Left ventricle myocardium inferior (tissue), 1 donor: ENCODE results near the gene F7. TPM values are rescaled to one million over a fixed set of nuclear protein-coding genes. Genes with fewer than 3 reads are reported as not detected.
A peak's percentile ranks its signal among the peaks of the same experiment; 100 is the strongest.

Source experiments
- DNase-seq: peaks from one replicate; pipeline ENCODE4 v3.0.0-alpha.2; 2020
- H3K27ac ChIP-seq: fragments of 200-600 bp; replicated peaks from 2 replicates; pipeline ENCODE4 v1.8.0; 2021
- H3K27me3 ChIP-seq: fragments of 200-600 bp; 2 replicates; pipeline ENCODE4 v1.8.0; 2021; ENCODE audit warnings: low read depth
- H3K36me3 ChIP-seq: fragments of 200-600 bp; 2 replicates; pipeline ENCODE4 v1.8.0; 2021
- H3K4me1 ChIP-seq: fragments of 200-600 bp; 2 replicates; pipeline ENCODE4 v1.8.0; 2021
- H3K4me3 ChIP-seq: fragments of 200-600 bp; 2 replicates; pipeline ENCODE4 v1.8.0; 2021; ENCODE audit warnings: mild to moderate bottlenecking, moderate library complexity
- H3K9me3 ChIP-seq: fragments of 200-600 bp; replicated peaks from 2 replicates; pipeline ENCODE4 v1.8.0; 2021
- intact Hi-C: fragments of 100-400 bp; cut with micrococcal nuclease; formaldehyde crosslinking; loops from one replicate; pipeline ENCODE4 v1.11.0; 2022
- total RNA-seq: library from RNA; stranded (reverse); fragmentation: NEBNext Ultra II Directional; extraction: Animal tissue kit (Norgen Biotek cat#: 25700); gene quantifications from one replicate; pipeline ENCODE4 v1.2.1, GENCODE V29; 2021
- TF ChIP-seq, protein P1 (sequence below): fragments of 200-600 bp; IDR thresholded peaks from 2 replicates; pipeline ENCODE4 v1.8.0; 2021; ENCODE audit warnings: antibody characterized with exemption, mild to moderate bottlenecking, borderline replicate concordance
- donor health status: DM: no; HTN: yes; CAD: no; lungs with severe emphysema.

F7 gene
- total RNA-seq, 1 donor from 2014 or later: not detected

DNA sequence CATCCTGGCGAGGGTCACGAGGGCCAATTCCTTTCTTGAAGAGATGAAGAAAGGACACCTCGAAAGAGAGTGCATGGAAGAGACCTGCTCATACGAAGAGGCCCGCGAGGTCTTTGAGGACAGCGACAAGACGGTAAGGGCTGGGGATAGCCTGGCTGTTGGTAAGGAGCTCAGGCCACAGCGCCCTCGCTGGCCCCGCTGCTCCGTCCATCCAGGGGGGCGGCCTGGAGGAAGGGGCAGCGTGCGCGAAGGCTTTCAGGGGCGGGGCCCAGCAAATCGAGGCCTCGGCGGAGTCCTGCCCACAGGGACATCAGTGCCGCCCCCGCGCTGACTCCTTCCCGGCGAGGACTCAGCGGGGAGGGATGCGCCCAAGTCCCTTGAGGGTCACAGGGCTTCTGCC lies 23.9 kb downstream of the F7 start:
- peak overlapping the region; percentile 55 for H3K4me3 ChIP-seq
- DNase-seq: no peak

DNA sequence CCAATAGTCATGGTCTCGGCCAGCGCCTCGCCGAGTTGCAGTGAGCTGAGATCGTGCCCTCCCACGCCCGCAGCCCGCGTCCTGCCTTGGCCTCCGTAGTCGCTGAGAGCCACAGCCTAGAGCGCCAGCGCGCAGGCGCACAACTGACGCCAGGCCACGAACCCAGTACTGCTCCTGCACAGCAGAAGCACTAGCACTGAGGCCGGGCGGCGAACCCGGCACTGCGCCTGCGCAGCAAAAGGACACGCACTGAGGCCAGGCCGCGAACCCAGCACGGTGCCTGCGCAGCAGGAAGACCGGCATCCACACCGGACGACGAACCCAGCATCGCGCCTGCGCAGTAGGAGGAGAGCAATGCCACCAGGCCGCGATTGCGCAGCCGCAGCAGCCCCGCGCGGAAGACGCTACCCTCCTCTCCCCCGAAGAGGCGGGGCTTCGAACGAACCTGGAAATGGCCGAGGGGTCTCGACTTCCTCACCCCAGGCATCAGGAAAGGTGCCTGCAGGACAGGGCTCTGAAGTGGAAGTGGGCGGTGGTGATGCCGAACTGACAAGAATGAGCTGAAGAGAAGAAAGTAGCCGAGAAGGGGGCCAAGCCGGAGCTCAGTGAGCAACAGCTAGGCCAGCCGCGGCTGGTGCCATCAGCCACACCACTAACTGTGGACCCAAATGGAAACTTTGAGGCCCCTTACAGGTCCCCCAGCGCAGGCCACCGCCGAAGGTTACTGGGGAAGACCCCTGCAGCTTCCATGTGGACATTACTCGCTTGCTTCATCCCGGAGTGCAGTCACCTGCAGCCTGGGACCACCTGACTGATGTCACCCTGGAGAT lies 24.5 kb downstream of the F7 start:
- peak overlapping the region; percentile 55 for H3K4me3 ChIP-seq
- peaks cover 17% of the 10 kb centered on the region for H3K27me3 ChIP-seq
- DNase-seq: no peak
- no peaks in the 10 kb centered on the region for H3K36me3 ChIP-seq
- TF ChIP-seq, protein P1, sequence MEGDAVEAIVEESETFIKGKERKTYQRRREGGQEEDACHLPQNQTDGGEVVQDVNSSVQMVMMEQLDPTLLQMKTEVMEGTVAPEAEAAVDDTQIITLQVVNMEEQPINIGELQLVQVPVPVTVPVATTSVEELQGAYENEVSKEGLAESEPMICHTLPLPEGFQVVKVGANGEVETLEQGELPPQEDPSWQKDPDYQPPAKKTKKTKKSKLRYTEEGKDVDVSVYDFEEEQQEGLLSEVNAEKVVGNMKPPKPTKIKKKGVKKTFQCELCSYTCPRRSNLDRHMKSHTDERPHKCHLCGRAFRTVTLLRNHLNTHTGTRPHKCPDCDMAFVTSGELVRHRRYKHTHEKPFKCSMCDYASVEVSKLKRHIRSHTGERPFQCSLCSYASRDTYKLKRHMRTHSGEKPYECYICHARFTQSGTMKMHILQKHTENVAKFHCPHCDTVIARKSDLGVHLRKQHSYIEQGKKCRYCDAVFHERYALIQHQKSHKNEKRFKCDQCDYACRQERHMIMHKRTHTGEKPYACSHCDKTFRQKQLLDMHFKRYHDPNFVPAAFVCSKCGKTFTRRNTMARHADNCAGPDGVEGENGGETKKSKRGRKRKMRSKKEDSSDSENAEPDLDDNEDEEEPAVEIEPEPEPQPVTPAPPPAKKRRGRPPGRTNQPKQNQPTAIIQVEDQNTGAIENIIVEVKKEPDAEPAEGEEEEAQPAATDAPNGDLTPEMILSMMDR: no peak
- H3K27ac ChIP-seq: no peak overlapping the region
- no peaks in the 10 kb centered on the region for H3K9me3 ChIP-seq
- intact Hi-C loops: no loop called here
- H3K4me1 ChIP-seq: peaks cover 5% of the 10 kb centered on the region

More for the DNA sequence above, 23.9 kb downstream of the F7 start:
- Histone ChIP-seq H3K36me3 (no peaks in the 10 kb centered on the region), H3K27me3 (peaks cover 17% of the 10 kb centered on the region), H3K27ac (no peak overlapping the region), H3K9me3 (no peaks in the 10 kb centered on the region), H3K4me1 (peaks cover 5% of the 10 kb centered on the region)
- intact Hi-C loops: no loop called here
- TF ChIP-seq, protein P1: no peak

DNA sequence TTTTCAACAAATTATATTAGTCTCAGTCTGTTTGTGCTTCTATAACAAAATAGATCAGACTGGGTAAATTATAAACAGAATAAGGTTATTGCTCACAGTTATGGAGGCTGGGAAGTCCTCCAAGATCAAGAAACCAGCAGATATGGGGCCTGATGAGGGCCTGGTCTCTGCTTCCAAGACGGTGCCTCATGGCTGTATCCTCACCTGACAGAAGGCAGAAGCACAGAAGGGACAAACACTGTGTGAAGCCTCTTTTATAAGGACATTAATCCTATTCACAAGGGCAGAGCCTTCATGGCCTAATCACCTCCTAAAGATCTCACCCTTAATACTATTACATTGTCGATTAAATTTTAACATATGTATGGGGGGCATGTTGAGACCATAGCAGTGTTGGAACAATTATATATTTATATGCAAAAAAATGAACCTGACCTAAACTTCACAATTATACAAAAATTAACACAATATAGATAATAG lies 29.7 kb downstream of the F7 start:
- TF ChIP-seq, protein P1: no peak
- Histone ChIP-seq H3K4me3 (no peak overlapping the region), H3K9me3 (no peaks in the 10 kb centered on the region), H3K27ac (no peak overlapping the region), H3K36me3 (no peaks in the 10 kb centered on the region), H3K27me3 (no peaks in the 10 kb centered on the region), H3K4me1 (peaks cover under 1% of the 10 kb centered on the region)
- intact Hi-C loops: no loop called here
- DNase-seq: no peak

GRCh38 chr13:113137691-113138298 lies 32.2 kb downstream of the F7 start:
- DNase-seq: no peak
- Histone ChIP-seq H3K36me3 (no peaks in the 10 kb centered on the region), H3K27me3 (no peaks in the 10 kb centered on the region), H3K4me3 (no peak overlapping the region), H3K9me3 (no peaks in the 10 kb centered on the region), H3K4me1 (no peaks in the 10 kb centered on the region), H3K27ac (no peak overlapping the region)
- intact Hi-C loops: no loop called here
- TF ChIP-seq, protein P1: no peak

DNA sequence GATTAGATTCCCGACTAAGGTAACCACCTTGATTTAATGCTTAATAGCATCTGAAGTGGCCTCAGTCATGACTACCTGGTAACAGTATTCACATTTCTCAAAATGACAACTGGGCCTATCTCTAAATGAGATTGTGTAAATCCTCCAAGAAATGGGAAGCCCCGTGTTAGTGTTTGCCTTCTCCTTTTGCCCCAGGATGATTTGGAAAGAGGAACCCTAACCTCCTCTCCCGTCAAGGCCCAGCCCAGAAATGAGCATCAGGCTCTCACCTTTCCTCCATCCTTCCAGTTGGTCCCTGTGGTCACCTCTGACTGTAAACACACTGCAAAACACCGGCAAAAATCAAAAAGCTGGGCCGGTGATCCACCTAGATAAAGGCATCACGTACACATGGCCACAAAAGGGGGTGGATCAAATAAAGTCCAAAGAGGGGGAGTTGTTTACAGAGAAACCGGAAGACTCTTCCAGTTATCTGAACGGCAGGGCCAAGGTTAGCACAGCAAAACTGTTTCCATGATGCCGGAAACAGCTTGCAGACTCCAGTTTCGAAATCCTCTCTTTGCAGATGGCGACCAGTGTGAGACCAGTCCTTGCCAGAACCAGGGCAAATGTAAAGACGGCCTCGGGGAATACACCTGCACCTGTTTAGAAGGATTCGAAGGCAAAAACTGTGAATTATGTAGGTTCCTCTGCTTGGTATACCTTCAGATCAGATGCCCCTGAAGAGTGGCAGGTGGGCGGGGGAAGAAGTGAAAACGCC lies 33.4 kb downstream of the F7 start:
- Histone ChIP-seq H3K4me1 (no peaks in the 10 kb centered on the region), H3K4me3 (no peak overlapping the region), H3K27me3 (no peaks in the 10 kb centered on the region), H3K27ac (no peak overlapping the region), H3K36me3 (no peaks in the 10 kb centered on the region), H3K9me3 (no peaks in the 10 kb centered on the region)
- intact Hi-C loops: no loop called here
- no peak for DNase-seq
- TF ChIP-seq, protein P1: no peak
